Endothelial cell of umbilical vein (primary cell): Measurements from ENCODE around the gene CHST8. TPM values are rescaled to one million over a fixed set of nuclear protein-coding genes. Genes with fewer than 3 reads are reported as not detected.

ENCODE experiments used
- BruUV-seq: library from RNA; stranded (reverse); fragments of 400-500 nt; replicated peaks from 2 replicates; lab custom pipeline; 2021; lab: Mats Ljungman, UMichigan
- CTCF ChIA-PET: fragments of 300-600, 350-600 bp; sonication (Branson Sonifier 250); formaldehyde crosslinking; loops from one replicate; lab custom pipeline; 2021; ENCODE audit warnings: antibody characterized with exemption, inconsistent platforms; lab: Charles Lee
- POLR2A ChIA-PET: fragments of 300-600, 350-600 bp; sonication (Branson Sonifier 250); formaldehyde crosslinking; loops from one replicate; lab custom pipeline; 2021; ENCODE audit warnings: antibody characterized with exemption, inconsistent platforms; lab: Charles Lee
- DNase-seq: peaks from one replicate; pipeline ENCODE4 v3.0.0-alpha.2; 2011; ENCODE audit warnings: low read depth, low spot score
- FAIRE-seq: peaks from 2 replicates; lab custom pipeline; 2011; peaks lifted over from hg19 to GRCh38; lab: Jason Lieb, UNC
- H2AFZ ChIP-seq: 2 replicates; pipeline ENCODE4 v1.6.0; 2012; ENCODE audit warnings: low read depth, low read length, control low read depth, inconsistent platforms
- H3K27ac ChIP-seq: 2 replicates; pipeline ENCODE4 v1.5.1; 2011; ENCODE audit warnings: low read depth, mild to moderate bottlenecking, control low read depth, low read length, moderate library complexity; ENCODE audit not compliant: insufficient read depth
- H3K27me3 ChIP-seq, 2 experiments: 2 replicates each; pipeline versions ENCODE4 v1.6.0 to v1.6.1; 2011; ENCODE audit warnings: low read length in 2 of 2, mixed read lengths in 1 of 2; ENCODE audit not compliant: control insufficient read depth in 2 of 2, insufficient read depth in 2 of 2
- H3K36me3 ChIP-seq, 2 experiments: 2 replicates in 1 of 2; 3 replicates in 1 of 2; pipeline ENCODE4 v1.5.1; 2011; ENCODE audit warnings: low read length in 2 of 2, mild to moderate bottlenecking in 1 of 2, moderate library complexity in 1 of 2; ENCODE audit not compliant: control insufficient read depth in 2 of 2, insufficient read depth in 2 of 2; ENCODE audit errors: extremely low read depth in 1 of 2
- H3K4me1 ChIP-seq: 3 replicates; pipeline ENCODE4 v1.5.1; 2011; ENCODE audit warnings: mild to moderate bottlenecking, low read length; ENCODE audit not compliant: control insufficient read depth, insufficient read depth; ENCODE audit errors: extremely low read depth
- H3K4me2 ChIP-seq: 2 replicates; pipeline ENCODE4 v1.6.1; 2011; ENCODE audit warnings: low read length, control low read depth, mixed read lengths; ENCODE audit not compliant: insufficient read depth
- H3K4me3 ChIP-seq, 3 experiments: fragments of 200-600 bp in 1 of 3; sonication (generic), shearing (Covaris generic) in 1 of 3; replicated peaks in 1 of 3; 2 replicates each; pipeline ENCODE4 v1.5.1; 2011 to 2016; ENCODE audit warnings: control low read depth in 3 of 3, low read length in 3 of 3, mild to moderate bottlenecking in 2 of 3, inconsistent platforms in 1 of 3, low read depth in 1 of 3, moderate library complexity in 1 of 3; ENCODE audit not compliant: insufficient read depth in 1 of 3
- H3K79me2 ChIP-seq: 2 replicates; pipeline ENCODE4 v1.6.0; 2012; ENCODE audit warnings: low read length, inconsistent platforms; ENCODE audit not compliant: control insufficient read depth, insufficient read depth
- H3K9ac ChIP-seq: replicated peaks from 2 replicates; pipeline ENCODE3; 2011; ENCODE audit warnings: low read length, control low read depth; ENCODE audit not compliant: insufficient read depth; ENCODE audit errors: extremely low read depth
- H3K9me1 ChIP-seq: replicated peaks from 3 replicates; pipeline ENCODE4 v1.6.0; 2011; ENCODE audit warnings: mild to moderate bottlenecking, low read length; ENCODE audit not compliant: control insufficient read depth, insufficient read depth; ENCODE audit errors: extremely low read depth
- H3K9me3 ChIP-seq: replicated peaks from 2 replicates; pipeline ENCODE4 v1.5.1; 2012; ENCODE audit warnings: low read length, inconsistent platforms; ENCODE audit not compliant: control insufficient read depth, insufficient read depth
- H4K20me1 ChIP-seq: replicated peaks from 2 replicates; pipeline ENCODE3; 2011; ENCODE audit warnings: mild to moderate bottlenecking, low read length; ENCODE audit not compliant: control insufficient read depth, insufficient read depth; ENCODE audit errors: extremely low read depth
- CTCF ChIP-seq, 2 donors: IDR thresholded peaks; 1 replicate in 1 of 2; 2 replicates in 1 of 2; pipeline ENCODE4 v1.5.1; 2011; ENCODE audit warnings: low read length in 2 of 2, mild to moderate bottlenecking in 2 of 2, moderate library complexity in 2 of 2, control low read depth in 1 of 2, inconsistent platforms in 1 of 2, low read depth in 1 of 2; ENCODE audit not compliant: insufficient read depth in 1 of 2; ENCODE audit errors: extremely low read depth in 1 of 2
- EZH2 ChIP-seq: IDR thresholded peaks from 2 replicates; pipeline ENCODE4 v1.6.1; 2012; ENCODE audit warnings: borderline replicate concordance, low read depth, mild to moderate bottlenecking, moderate library complexity, low read length, inconsistent platforms; ENCODE audit not compliant: severe bottlenecking
- FOS ChIP-seq: IDR thresholded peaks from 2 replicates; pipeline ENCODE4 v1.6.1; 2011; ENCODE audit warnings: mild to moderate bottlenecking, low read length, moderate library complexity, borderline replicate concordance; ENCODE audit not compliant: insufficient read depth
- GATA2 ChIP-seq: IDR thresholded peaks from 2 replicates; pipeline ENCODE4 v1.7.0; 2011; ENCODE audit warnings: low read depth, mild to moderate bottlenecking, moderate library complexity, mixed read lengths, low read length; ENCODE audit not compliant: insufficient read length, insufficient read depth
- JUN ChIP-seq: IDR thresholded peaks from 2 replicates; pipeline ENCODE4 v1.6.1; 2011; ENCODE audit warnings: borderline replicate concordance, low read depth; ENCODE audit not compliant: insufficient read length, insufficient read depth
- MAX ChIP-seq: IDR thresholded peaks from 2 replicates; pipeline ENCODE4 v1.6.1; 2011; ENCODE audit not compliant: insufficient read depth, insufficient read length
- MYC ChIP-seq: IDR thresholded peaks from one replicate; pipeline ENCODE4 v1.6.1; 2011; ENCODE audit warnings: mild to moderate bottlenecking, low read depth, low read length
- POLR2A ChIP-seq: IDR thresholded peaks from 2 replicates; pipeline ENCODE4 v1.6.1; 2012; ENCODE audit warnings: low read depth, mild to moderate bottlenecking, control low read depth, low read length
- POLR2AphosphoS5 ChIP-seq: IDR thresholded peaks from 2 replicates; pipeline ENCODE4 v1.6.1; 2012; ENCODE audit warnings: low read depth, mild to moderate bottlenecking, control low read depth, low read length, moderate library complexity; ENCODE audit not compliant: insufficient read depth
- dilution Hi-C: fragments of 300-500 bp; cut with MboI; formaldehyde crosslinking; loops from one replicate; pipeline ENCODE4 v1.15.0; 2019; ENCODE audit warnings: low sequenced_read_pairs; ENCODE audit not compliant: extremely low pct_ligation_motif_present
- intact Hi-C: fragments of 100-400 bp; cut with micrococcal nuclease; formaldehyde crosslinking; loops from one replicate; pipeline ENCODE4 v1.10.0; 2022
- polyA plus RNA-seq, 4 experiments: library from polyadenylated mRNA; depleted of rRNA in 3 of 4; stranded (reverse) in 3 of 4; unstranded in 1 of 4; fragments of >200 nt; gene quantifications; 2 replicates each; pipeline versions ENCODE4 v1.2.1 to v1.2.3, GENCODE V29; 2011 to 2012; ENCODE audit warnings: missing spikeins in 1 of 4
- total RNA-seq: library from RNA; stranded (reverse); gene quantifications from 2 replicates; pipeline ENCODE4 v1.2.3, GENCODE V29; 2021

The CHST8 gene
- total and polyA plus RNA-seq, 2 donors (not counting 3 experiments of a cell fraction or from before 2014, with no cell fraction given), result not detected

- FAIRE-seq (no peak), DNase-seq (no peak)
- no peaks in the 10 kb centered on the region for H3K79me2 ChIP-seq
- H3K9me3 ChIP-seq, result no peaks in the 10 kb centered on the region
- ChIA-PET POLR2A (no interaction called here), CTCF (interaction anchor here (0.8 to 6.2 kb wide), 6 partner anchors 11 to 315 kb away, joined by 3 to 387 read pairs (median 7); no protein-coding TSS in a partner anchor)
- H3K4me2 ChIP-seq, result no peak overlapping the region
- dilution Hi-C loops, result no loop called here
- H3K9ac ChIP-seq, result no peak overlapping the region
- peaks cover 6% of the 10 kb centered on the region for H3K4me1 ChIP-seq
- BruUV-seq, result no TSS peak
- no peak for TF ChIP-seq JUN
- no peak for TF ChIP-seq FOS
- no peak for TF ChIP-seq CTCF (IDR thresholded peaks at IDR 0.05; ENCODE audit: extremely low read depth in 1 of 2, insufficient read depth in 1 of 2, low read depth in 1 of 2, low read length in 2 of 2)
- no peak for TF ChIP-seq POLR2AphosphoS5
- no peak for TF ChIP-seq MAX
- no peak for TF ChIP-seq GATA2
- TF ChIP-seq POLR2A, result no peak
- TF ChIP-seq EZH2, result no peak
- TF ChIP-seq MYC, result no peak
- H3K9me1 ChIP-seq, result no peaks in the 10 kb centered on the region
- H4K20me1 ChIP-seq, result no peaks in the 10 kb centered on the region
- H3K27ac ChIP-seq, result no peak overlapping the region
- intact Hi-C loops, result no loop called here
- H3K36me3 ChIP-seq, result no peaks in the 10 kb centered on the region
- no peak overlapping the region for H2AFZ ChIP-seq
- no peak overlapping the region for H3K4me3 ChIP-seq
- H3K27me3 ChIP-seq, result peaks cover 0 to 4% of the 10 kb centered on the region in 2 experiments
Observed at GRCh38 chr19:33780251-33780650, 158.5 kb downstream of the CHST8 start.
